Nephron progenitor cell (in vitro differentiated cells): Measurements from ENCODE around the gene ALK.
A peak's percentile ranks its signal among the peaks of the same experiment; 100 is the strongest.

ENCODE experiments used
- DNase-seq: peaks from one replicate; pipeline ENCODE4 v3.0.0; 2021
- H3K27ac Mint-ChIP-seq: 2 replicates; pipeline ENCODE4 v1.8.0; 2021; ENCODE audit warnings: mild to moderate bottlenecking, moderate library complexity, mixed read lengths
- H3K27me3 Mint-ChIP-seq: 2 replicates; pipeline ENCODE4 v1.8.0; 2021; ENCODE audit warnings: mild to moderate bottlenecking, low read depth, mixed read lengths; ENCODE audit not compliant: poor library complexity
- H3K36me3 Mint-ChIP-seq: 2 replicates; pipeline ENCODE4 v1.8.0; 2021; ENCODE audit warnings: low read depth, mixed read lengths
- H3K4me1 Mint-ChIP-seq: 2 replicates; pipeline ENCODE4 v1.8.0; 2021; ENCODE audit warnings: mixed read lengths
- H3K4me3 Mint-ChIP-seq: 2 replicates; pipeline ENCODE4 v1.8.0; 2021; ENCODE audit warnings: mild to moderate bottlenecking, moderate library complexity, mixed read lengths
- H3K9me3 Mint-ChIP-seq: 2 replicates; pipeline ENCODE4 v1.8.0; 2021; ENCODE audit warnings: mild to moderate bottlenecking, moderate library complexity, mixed read lengths
- TF ChIP-seq, protein P1 (sequence below): fragments of 200-600 bp; sonication (generic); IDR thresholded peaks from 2 replicates; pipeline ENCODE4 v1.5.0; 2021; ENCODE audit warnings: antibody characterized with exemption

Gene ALK

DNA sequence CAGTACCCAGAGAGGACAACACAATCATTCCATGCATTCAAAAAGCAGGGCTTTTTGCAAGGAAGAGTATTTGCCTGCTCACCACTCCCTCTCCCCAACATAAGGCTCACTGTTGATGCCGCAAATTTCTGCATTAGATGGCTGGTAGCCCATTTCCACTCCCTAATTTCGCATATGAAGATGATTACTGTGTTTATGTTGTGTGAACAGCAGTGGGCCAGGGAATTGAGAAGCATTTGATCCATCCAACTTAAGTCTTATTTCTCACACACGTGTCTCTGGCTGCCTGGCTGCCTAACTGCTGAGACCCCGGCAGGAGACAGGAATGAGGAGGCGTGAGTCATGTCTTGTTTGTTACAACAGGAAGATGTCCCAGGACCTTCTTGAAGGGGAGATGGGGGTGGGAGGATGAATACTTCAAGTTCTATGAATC is 294.1 kb downstream of the ALK start:
- H3K36me3 Mint-ChIP-seq = no peaks in the 10 kb centered on the region
- TF ChIP-seq, protein P1, sequence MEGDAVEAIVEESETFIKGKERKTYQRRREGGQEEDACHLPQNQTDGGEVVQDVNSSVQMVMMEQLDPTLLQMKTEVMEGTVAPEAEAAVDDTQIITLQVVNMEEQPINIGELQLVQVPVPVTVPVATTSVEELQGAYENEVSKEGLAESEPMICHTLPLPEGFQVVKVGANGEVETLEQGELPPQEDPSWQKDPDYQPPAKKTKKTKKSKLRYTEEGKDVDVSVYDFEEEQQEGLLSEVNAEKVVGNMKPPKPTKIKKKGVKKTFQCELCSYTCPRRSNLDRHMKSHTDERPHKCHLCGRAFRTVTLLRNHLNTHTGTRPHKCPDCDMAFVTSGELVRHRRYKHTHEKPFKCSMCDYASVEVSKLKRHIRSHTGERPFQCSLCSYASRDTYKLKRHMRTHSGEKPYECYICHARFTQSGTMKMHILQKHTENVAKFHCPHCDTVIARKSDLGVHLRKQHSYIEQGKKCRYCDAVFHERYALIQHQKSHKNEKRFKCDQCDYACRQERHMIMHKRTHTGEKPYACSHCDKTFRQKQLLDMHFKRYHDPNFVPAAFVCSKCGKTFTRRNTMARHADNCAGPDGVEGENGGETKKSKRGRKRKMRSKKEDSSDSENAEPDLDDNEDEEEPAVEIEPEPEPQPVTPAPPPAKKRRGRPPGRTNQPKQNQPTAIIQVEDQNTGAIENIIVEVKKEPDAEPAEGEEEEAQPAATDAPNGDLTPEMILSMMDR = no peak
- no peak for DNase-seq
- peaks cover 4% of the 10 kb centered on the region for H3K9me3 Mint-ChIP-seq
- no peak overlapping the region for H3K4me3 Mint-ChIP-seq
- no peak overlapping the region for H3K27ac Mint-ChIP-seq
- peaks cover 9% of the 10 kb centered on the region for H3K4me1 Mint-ChIP-seq
- peaks cover 17% of the 10 kb centered on the region for H3K27me3 Mint-ChIP-seq

DNA sequence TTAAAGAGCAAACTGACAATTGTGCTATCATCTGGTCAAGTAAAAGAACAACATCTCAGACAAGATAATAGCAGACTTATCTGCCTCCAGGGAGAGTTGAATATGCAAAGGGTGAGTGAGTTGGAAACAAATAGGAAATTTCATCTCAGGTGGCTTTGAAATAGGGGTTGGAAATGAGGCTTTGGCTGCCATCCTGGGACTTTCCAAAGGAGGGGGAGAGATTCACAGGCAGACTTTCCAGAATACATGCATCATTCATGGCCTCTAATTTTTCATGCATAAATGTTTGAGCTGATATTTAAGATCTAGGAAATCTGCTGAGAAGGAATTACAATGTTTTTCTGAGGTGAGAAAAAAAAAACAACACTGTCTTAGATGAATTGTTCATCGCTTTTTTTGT is 300.5 kb downstream of the ALK start:
- peaks cover 4% of the 10 kb centered on the region for H3K9me3 Mint-ChIP-seq
- H3K27ac Mint-ChIP-seq = no peak overlapping the region
- TF ChIP-seq, protein P1 = no peak
- H3K4me1 Mint-ChIP-seq = peaks cover 12% of the 10 kb centered on the region
- peaks cover 7% of the 10 kb centered on the region for H3K27me3 Mint-ChIP-seq
- no peaks in the 10 kb centered on the region for H3K36me3 Mint-ChIP-seq
- no peak for DNase-seq
- H3K4me3 Mint-ChIP-seq = no peak overlapping the region

DNA sequence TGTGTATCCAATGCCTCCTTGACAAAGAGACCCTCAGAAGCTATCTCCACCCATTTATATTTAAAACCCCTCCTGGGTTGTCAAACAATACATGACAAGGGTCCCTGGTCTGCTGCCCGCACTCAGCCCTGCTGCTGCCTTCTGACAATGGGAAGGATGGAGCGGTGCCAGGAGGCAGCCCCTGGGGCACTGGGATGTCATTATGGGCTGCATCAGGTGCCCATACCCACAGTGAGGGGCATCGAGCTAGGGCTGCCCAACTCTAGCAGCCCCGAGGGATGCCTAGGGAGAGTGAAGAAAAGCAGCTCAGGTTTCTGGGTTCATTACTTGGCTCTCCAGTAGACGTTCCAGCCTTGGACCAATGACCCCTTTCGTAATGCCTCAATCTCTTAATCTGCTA is 301.7 kb downstream of the ALK start:
- peaks cover 24% of the 10 kb centered on the region for H3K4me1 Mint-ChIP-seq
- peaks cover 7% of the 10 kb centered on the region for H3K27me3 Mint-ChIP-seq
- DNase-seq = no peak
- no peak overlapping the region for H3K27ac Mint-ChIP-seq
- H3K9me3 Mint-ChIP-seq = peaks cover 4% of the 10 kb centered on the region
- no peak overlapping the region for H3K4me3 Mint-ChIP-seq
- no peaks in the 10 kb centered on the region for H3K36me3 Mint-ChIP-seq
- TF ChIP-seq, protein P1 = no peak

DNA sequence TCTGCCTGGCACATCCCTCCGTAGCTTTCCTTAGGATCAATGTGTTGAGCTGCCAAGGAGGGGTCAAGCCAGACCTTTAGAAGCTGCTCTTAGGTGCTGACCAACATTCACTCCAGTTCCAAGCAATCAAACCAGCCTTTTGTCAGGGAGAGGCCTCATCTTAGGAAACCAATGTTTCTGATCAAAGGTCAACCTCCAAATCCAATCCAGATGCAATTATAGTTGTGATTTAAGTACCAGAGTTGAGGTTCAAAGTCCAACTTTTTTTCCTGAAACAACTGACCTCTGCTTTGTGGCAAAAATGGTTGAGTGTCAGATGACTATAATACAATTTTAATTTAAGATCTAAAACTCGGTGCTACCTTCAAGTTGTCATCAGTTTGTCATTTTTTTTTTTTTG is 303.4 kb downstream of the ALK start:
- H3K27ac Mint-ChIP-seq = no peak overlapping the region
- peaks cover 4% of the 10 kb centered on the region for H3K9me3 Mint-ChIP-seq
- peaks cover 7% of the 10 kb centered on the region for H3K27me3 Mint-ChIP-seq
- DNase-seq = no peak
- TF ChIP-seq, protein P1 = no peak
- H3K4me1 Mint-ChIP-seq = peaks cover 40% of the 10 kb centered on the region
- no peaks in the 10 kb centered on the region for H3K36me3 Mint-ChIP-seq
- no peak overlapping the region for H3K4me3 Mint-ChIP-seq

DNA sequence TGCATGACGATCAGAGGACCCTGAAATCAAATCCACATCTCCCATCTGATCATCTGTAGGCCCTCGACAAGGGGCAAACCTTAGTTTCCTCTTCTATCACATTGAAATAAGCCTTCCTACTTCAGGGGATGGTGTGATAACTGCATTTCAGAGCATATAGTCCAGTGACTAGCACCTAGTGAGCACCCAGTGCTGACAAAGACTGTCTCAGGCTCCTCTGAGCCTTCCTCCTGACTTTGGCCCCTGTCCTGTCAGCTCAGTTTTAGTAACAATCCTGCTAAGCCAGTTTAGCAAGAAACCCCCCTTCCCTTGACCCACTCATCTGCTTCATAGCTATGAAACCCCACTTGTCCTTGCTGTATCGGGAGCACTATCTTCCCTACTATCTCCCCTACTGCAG is 304.0 kb downstream of the ALK start:
- Mint-ChIP-seq H3K4me3 (no peak overlapping the region), H3K27me3 (peaks cover 5% of the 10 kb centered on the region), H3K9me3 (no peaks in the 10 kb centered on the region), H3K27ac (no peak overlapping the region), H3K4me1 (peaks cover 46% of the 10 kb centered on the region), H3K36me3 (no peaks in the 10 kb centered on the region)
- TF ChIP-seq, protein P1 = no peak
- DNase-seq = no peak

DNA sequence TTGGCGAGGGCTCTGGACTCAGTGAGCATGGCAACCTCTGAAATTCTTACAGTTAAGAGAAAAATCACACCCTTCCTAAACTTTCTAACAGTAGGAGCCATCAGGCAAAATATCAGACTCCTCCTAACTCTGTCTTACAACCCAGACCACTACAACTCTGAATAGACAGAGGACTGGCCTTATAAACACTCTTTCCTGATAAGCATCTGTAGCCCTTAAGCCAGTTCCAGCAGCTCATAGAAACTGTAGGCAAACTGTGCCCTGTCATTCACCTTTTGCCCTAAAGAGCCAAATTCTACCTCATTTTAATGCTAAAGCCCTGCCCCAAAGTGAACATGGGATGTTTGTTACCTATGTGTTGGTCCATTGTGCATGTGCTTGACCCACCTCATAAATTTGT is 304.8 kb downstream of the ALK start:
- Mint-ChIP-seq H3K27me3 (peaks cover 6% of the 10 kb centered on the region), H3K36me3 (no peaks in the 10 kb centered on the region), H3K27ac (peak overlapping the region; percentile 10)

More for the DNA sequence above, 304.8 kb downstream of the ALK start:
- H3K9me3 Mint-ChIP-seq = peaks cover 4% of the 10 kb centered on the region
- H3K4me1 Mint-ChIP-seq = peaks cover 54% of the 10 kb centered on the region
- TF ChIP-seq, protein P1 = no peak
- DNase-seq = no peak
- H3K4me3 Mint-ChIP-seq = no peak overlapping the region
